Measurements from ENCODE around the gene MUCL3.

GRCh38 chr6:30990422-30991086 lies 49.8 kb downstream of the MUCL3 start:
- TF ChIP-seq CTCF (conservative IDR thresholded peaks at IDR 0.05) (no peak), ZFX (IDR thresholded peaks at IDR 0.05) (no peak)

Data from C4-2B (cell line).